Measurements from ENCODE around the gene KCNMB3.

KCNMB3 gene

GRCh38 chr3:179269152-179269707 is 18.3 kb upstream of the KCNMB3 start:
- Histone ChIP-seq H3K9me3 (ENCODE audit: control insufficient read depth, insufficient read depth, low read depth, low read length) (no peaks in the 10 kb centered on the region), H3K36me3 (ENCODE audit: control insufficient read depth in 2 of 2, insufficient read depth in 1 of 2, low read length in 2 of 2) (no peaks in the 10 kb centered on the region), H3K4me3 (ENCODE audit: low read depth, low read length) (no peak overlapping the region), H3K27ac (ENCODE audit: extremely low read depth, low read depth, low read length) (no peak overlapping the region), H3K4me1 (ENCODE audit: control insufficient read depth, insufficient read depth, low read length) (no peaks in the 10 kb centered on the region)
- ChIA-PET CTCF (no interaction called here), POLR2A (no interaction called here)
- TF ChIP-seq TCF7L2 (IDR thresholded peaks at IDR 0.05; ENCODE audit: borderline replicate concordance, low read depth, low read length) (no peak), ZNF266 (tag by site-specific recombination; IDR thresholded peaks at IDR 0.05; ENCODE audit: low read depth) (no peak), ZBTB26 (tag by site-specific recombination; optimal IDR thresholded peaks at IDR 0.05) (no peak), ZFHX2 (tag by site-specific recombination; conservative IDR thresholded peaks at IDR 0.05) (no peak), ZNF138 (tag by site-specific recombination; IDR thresholded peaks at IDR 0.05; ENCODE audit: borderline replicate concordance) (no peak), PATZ1 (tag by site-specific recombination; IDR thresholded peaks at IDR 0.05) (no peak), MYNN (tag by site-specific recombination; IDR thresholded peaks at IDR 0.05; ENCODE audit: borderline replicate concordance) (no peak), ZNF394 (tag by site-specific recombination; IDR thresholded peaks at IDR 0.05; ENCODE audit: borderline replicate concordance) (no peak), ELK4 (IDR thresholded peaks at IDR 0.05; ENCODE audit: borderline replicate concordance, low read depth, low read length) (no peak), KLF1 (tag by site-specific recombination; IDR thresholded peaks at IDR 0.05) (no peak), ZBTB49 (tag by site-specific recombination; IDR thresholded peaks at IDR 0.05; ENCODE audit: low read depth) (no peak), ZNF670 (tag by site-specific recombination; IDR thresholded peaks at IDR 0.05; ENCODE audit: low read depth) (no peak), ZNF16 (tag by site-specific recombination; IDR thresholded peaks at IDR 0.05; ENCODE audit: low read depth) (no peak), ZNF398 (tag by site-specific recombination; IDR thresholded peaks at IDR 0.05) (no peak), ZNF747 (tag by site-specific recombination; IDR thresholded peaks at IDR 0.05) (no peak), ZEB2 (tag by site-specific recombination; IDR thresholded peaks at IDR 0.05) (no peak), HOXA7 (CRISPR knock-in tag; IDR thresholded peaks at IDR 0.05; ENCODE audit: borderline replicate concordance) (no peak), ZNF274 (IDR thresholded peaks at IDR 0.05; ENCODE audit: low read length) (no peak), ZNF274 (tag by site-specific recombination; IDR thresholded peaks at IDR 0.05; ENCODE audit: borderline replicate concordance) (no peak), ZNF155 (tag by site-specific recombination; IDR thresholded peaks at IDR 0.05) (no peak), ZNF701 (tag by site-specific recombination; IDR thresholded peaks at IDR 0.05) (no peak)
